ENCODE measurements around the gene KIAA0232. TPM values are rescaled to one million over a fixed set of nuclear protein-coding genes. Genes with fewer than 3 reads are reported as not detected.

Gene KIAA0232
- polyA plus RNA-seq, 1 experiment: 25.0 TPM

DNA sequence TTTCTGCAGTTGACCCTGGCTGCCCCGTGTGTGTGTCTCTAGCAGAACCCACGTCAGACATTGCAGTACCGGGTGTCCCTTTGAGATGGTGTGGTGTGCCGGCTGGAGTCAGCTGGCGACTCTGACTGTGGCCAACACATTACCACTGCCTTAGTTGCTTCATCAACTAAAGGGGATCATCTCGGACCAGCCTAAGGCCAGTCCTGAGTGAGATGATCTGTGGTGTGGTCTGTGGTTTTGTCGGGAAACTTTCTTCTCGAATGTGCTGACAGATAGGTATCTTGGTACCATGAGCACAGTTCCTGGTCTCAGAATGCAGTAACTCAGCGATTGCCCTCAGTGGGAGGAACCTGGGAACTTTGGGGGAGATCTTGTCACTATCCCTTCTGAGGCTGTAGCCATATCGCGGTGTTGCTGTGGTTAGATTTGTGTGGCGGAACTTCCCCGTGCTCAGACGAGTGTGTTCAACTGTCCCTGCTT, 142.9 kb downstream of the KIAA0232 start:
- H3K27ac ChIP-seq (ENCODE audit: low read depth, low read length): no peak overlapping the region
- DNase-seq (ENCODE audit: low read depth, low spot score): no peak
- H3K9me3 ChIP-seq (ENCODE audit: control insufficient read depth, insufficient read depth, low read length): no peaks in the 10 kb centered on the region; the same call in 1 of the 2 replicates
- TF ChIP-seq, protein P1, sequence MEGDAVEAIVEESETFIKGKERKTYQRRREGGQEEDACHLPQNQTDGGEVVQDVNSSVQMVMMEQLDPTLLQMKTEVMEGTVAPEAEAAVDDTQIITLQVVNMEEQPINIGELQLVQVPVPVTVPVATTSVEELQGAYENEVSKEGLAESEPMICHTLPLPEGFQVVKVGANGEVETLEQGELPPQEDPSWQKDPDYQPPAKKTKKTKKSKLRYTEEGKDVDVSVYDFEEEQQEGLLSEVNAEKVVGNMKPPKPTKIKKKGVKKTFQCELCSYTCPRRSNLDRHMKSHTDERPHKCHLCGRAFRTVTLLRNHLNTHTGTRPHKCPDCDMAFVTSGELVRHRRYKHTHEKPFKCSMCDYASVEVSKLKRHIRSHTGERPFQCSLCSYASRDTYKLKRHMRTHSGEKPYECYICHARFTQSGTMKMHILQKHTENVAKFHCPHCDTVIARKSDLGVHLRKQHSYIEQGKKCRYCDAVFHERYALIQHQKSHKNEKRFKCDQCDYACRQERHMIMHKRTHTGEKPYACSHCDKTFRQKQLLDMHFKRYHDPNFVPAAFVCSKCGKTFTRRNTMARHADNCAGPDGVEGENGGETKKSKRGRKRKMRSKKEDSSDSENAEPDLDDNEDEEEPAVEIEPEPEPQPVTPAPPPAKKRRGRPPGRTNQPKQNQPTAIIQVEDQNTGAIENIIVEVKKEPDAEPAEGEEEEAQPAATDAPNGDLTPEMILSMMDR (IDR thresholded peaks at IDR 0.05; ENCODE audit: low read depth, low read length): no peak
- ChIA-PET POLR2A (no interaction called here), CTCF (interaction anchor here (1.6 kb wide), 1 partner anchor 8 kb away, joined by 7 read pairs; no protein-coding TSS in a partner anchor)
- H3K4me3 ChIP-seq (ENCODE audit: low read depth, low read length): no peak overlapping the region
- H3K27me3 ChIP-seq (ENCODE audit: control insufficient read depth, insufficient read depth, low read length): no peaks in the 10 kb centered on the region

DNA sequence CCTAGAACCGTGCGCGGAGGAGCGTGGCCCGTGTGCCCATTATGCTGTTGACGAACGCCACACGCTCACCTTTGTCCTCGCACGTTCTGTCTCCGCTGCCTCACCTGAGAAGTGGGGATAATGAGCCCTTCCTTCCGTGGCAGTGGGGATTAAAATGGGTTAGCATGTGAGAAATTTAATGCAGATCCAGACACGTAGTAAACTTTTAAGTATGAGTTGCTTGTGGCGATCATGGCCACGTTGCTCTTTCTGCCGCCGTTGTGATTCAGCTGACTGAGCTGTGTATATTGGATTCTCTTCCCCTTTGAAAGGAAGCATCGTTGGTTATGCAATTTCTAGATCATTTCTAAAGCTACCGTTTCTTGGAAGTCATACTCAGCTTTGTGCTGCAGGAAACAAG, 143.6 kb downstream of the KIAA0232 start:
- ChIA-PET POLR2A (interaction anchor here (0.8 to 2.8 kb wide), 2 partner anchors 17 to 231 kb away, joined by 3 to 10 read pairs; partner anchors contain the start of gene TBC1D14), CTCF (interaction anchor here (0.9 to 1.6 kb wide), 3 partner anchors 9 to 48 kb away, joined by 3 to 7 read pairs (median 3); no protein-coding TSS in a partner anchor)
- TF ChIP-seq, protein P1 (IDR thresholded peaks at IDR 0.05; ENCODE audit: low read depth, low read length): no peak
- no peak overlapping the region for H3K27ac ChIP-seq (ENCODE audit: low read depth, low read length)
- no peak for DNase-seq (ENCODE audit: low read depth, low spot score)
- H3K4me3 ChIP-seq (ENCODE audit: low read depth, low read length): no peak overlapping the region
- H3K27me3 ChIP-seq (ENCODE audit: control insufficient read depth, insufficient read depth, low read length): no peaks in the 10 kb centered on the region
- no peaks in the 10 kb centered on the region; the same call in 1 of the 2 replicates for H3K9me3 ChIP-seq (ENCODE audit: control insufficient read depth, insufficient read depth, low read length)

DNA sequence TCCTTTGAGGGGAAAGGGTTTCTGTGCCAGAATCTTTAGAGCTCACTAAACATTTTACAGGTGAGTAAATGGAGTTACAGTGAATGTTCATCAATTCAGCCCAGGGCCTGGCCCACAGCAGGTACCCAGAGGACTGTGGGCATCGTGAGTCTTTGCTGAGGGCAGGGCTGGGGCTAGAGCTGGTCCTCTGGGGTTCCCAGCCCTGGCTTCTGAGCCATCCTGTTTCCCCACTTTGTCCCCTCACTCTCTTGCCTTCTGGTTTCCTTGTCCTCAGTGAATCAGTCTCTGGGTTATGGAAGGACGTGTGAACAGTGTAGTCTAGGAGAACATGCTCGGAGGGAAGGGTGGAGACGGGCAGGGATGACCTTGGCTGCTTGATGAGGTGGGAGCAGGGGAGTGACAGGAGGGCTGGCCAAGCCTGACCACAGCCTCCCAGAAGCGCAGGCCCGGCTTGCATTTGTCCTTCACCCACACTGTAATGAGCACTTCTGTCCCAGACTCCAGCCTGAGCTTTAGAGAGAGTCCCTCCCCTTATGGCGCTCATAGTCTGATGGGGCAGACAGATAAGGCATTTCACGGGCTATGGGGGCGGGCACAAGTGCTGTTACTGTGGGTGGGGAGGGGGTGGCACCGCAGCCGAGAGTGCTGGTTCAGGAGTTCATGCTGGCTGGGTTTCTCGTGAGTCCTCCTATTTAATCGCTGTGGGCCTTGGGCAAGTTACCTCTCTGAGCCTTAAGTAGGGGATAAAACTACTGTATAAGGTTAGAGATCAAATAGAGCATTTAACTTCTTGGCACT, 144.4 kb downstream of the KIAA0232 start:
- no peak for DNase-seq (ENCODE audit: low read depth, low spot score)
- CTCF ChIA-PET: interaction anchor here (0.5 to 1.7 kb wide), 5 partner anchors 9 to 47 kb away, joined by 3 to 8 read pairs (median 3); no protein-coding TSS in a partner anchor
- H3K4me3 ChIP-seq (ENCODE audit: low read depth, low read length): no peak overlapping the region
- no peaks in the 10 kb centered on the region; the same call in 1 of the 2 replicates for H3K9me3 ChIP-seq (ENCODE audit: control insufficient read depth, insufficient read depth, low read length)
- TF ChIP-seq, protein P1 (IDR thresholded peaks at IDR 0.05; ENCODE audit: low read depth, low read length): no peak
- H3K27me3 ChIP-seq (ENCODE audit: control insufficient read depth, insufficient read depth, low read length): no peaks in the 10 kb centered on the region
- POLR2A ChIA-PET: interaction anchor here (0.8 to 2.8 kb wide), 2 partner anchors 18 to 232 kb away, joined by 3 to 10 read pairs; partner anchors contain the start of gene TBC1D14
- no peak overlapping the region for H3K27ac ChIP-seq (ENCODE audit: low read depth, low read length)

DNA sequence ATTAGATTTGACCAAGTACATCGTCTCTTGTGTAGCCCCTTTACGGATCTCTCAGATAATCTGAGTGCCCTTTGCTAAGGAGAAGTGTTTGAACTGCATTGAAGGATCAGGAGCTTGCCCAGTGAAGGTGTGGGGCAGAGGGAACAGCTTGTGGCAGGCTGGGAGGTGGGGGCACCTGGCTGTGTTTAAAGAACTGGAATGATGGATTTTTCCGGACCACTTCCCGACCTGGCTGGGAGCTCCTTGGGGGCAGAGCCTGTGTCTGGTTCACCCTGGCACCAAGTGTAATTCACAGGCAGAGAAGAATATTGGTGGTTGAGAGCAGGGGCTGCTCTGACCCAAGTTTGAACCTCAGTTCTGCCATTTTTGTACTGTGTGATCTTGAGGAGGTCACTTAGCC, 145.6 kb downstream of the KIAA0232 start:
- Histone ChIP-seq H3K27ac (ENCODE audit: low read depth, low read length) (no peak overlapping the region), H3K4me3 (ENCODE audit: low read depth, low read length) (no peak overlapping the region), H3K27me3 (ENCODE audit: control insufficient read depth, insufficient read depth, low read length) (no peaks in the 10 kb centered on the region), H3K9me3 (ENCODE audit: control insufficient read depth, insufficient read depth, low read length) (no peaks in the 10 kb centered on the region; the same call in 1 of the 2 replicates)
- POLR2A ChIA-PET: interaction anchor here (2.8 kb wide), 1 partner anchor 19 kb away, joined by 10 read pairs; the partner anchor contains the start of gene TBC1D14
- CTCF ChIA-PET: interaction anchor here (1.7 kb wide), 1 partner anchor 14 kb away, joined by 8 read pairs; no protein-coding TSS in a partner anchor
- DNase-seq (ENCODE audit: low read depth, low spot score): no peak
- TF ChIP-seq, protein P1 (IDR thresholded peaks at IDR 0.05; ENCODE audit: low read depth, low read length): no peak
